GM19467 (cell line): Measurements from ENCODE around the gene CD300LD.

ENCODE experiments used
- ATAC-seq: cut with Tn5 transposase; IDR thresholded peaks from one replicate; pipeline ENCODE4 v1.9.1; 2021; ENCODE audit warnings: mild to moderate bottlenecking, moderate library complexity; ENCODE audit not compliant: unreplicated experiment

The CD300LD gene

GRCh38 chr17:74607221-74607620 lies 15.1 kb upstream of the CD300LD start:
- ATAC-seq: no peak

- ATAC-seq: no peak
These were observed 14.0 kb upstream of the CD300LD start for GRCh38 chr17:74606050-74606449.

- no peak for ATAC-seq
These were observed 13.3 kb upstream of the CD300LD start for GRCh38 chr17:74605361-74605760.

GRCh38 chr17:74604761-74605160 lies 12.7 kb upstream of the CD300LD start:
- ATAC-seq: no peak

- no peak for ATAC-seq
These were observed 12.1 kb upstream of the CD300LD start for GRCh38 chr17:74604200-74604599.

GRCh38 chr17:74603746-74604145 lies 11.7 kb upstream of the CD300LD start:
- ATAC-seq: no peak

GRCh38 chr17:74603037-74603635 lies 11.1 kb upstream of the CD300LD start:
- ATAC-seq: no peak

GRCh38 chr17:74601944-74602572 lies 10.0 kb upstream of the CD300LD start:
- no peak for ATAC-seq

GRCh38 chr17:74599448-74599939 lies 7.4 kb upstream of the CD300LD start:
- ATAC-seq: no peak

GRCh38 chr17:74599023-74599399 lies 6.9 kb upstream of the CD300LD start:
- no peak for ATAC-seq

GRCh38 chr17:74598346-74599022 lies 6.4 kb upstream of the CD300LD start:
- no peak for ATAC-seq

- ATAC-seq: no peak
These were observed 5.1 kb upstream of the CD300LD start for GRCh38 chr17:74597069-74597790.

- ATAC-seq: no peak
These were observed 3.1 kb upstream of the CD300LD start for GRCh38 chr17:74595037-74595750.

GRCh38 chr17:74591503-74591902 lies 580 bp downstream of the CD300LD start:
- no peak for ATAC-seq

GRCh38 chr17:74585711-74586110 lies 6.4 kb downstream of the CD300LD start:
- no peak for ATAC-seq

GRCh38 chr17:74584292-74585060 lies 7.6 kb downstream of the CD300LD start:
- ATAC-seq: no peak

- ATAC-seq: no peak
These were observed 9.4 kb downstream of the CD300LD start for GRCh38 chr17:74582633-74583032.

- ATAC-seq: no peak
These were observed 12.2 kb downstream of the CD300LD start for GRCh38 chr17:74579900-74580299.

- no peak for ATAC-seq
These were observed 13.1 kb downstream of the CD300LD start for GRCh38 chr17:74578979-74579378.

GRCh38 chr17:74574489-74575142 lies 17.5 kb downstream of the CD300LD start:
- no peak for ATAC-seq
